GM10266 (cell line): Measurements from ENCODE around the gene CLEC16A.

Source experiments
- DNase-seq: peaks from one replicate; pipeline ENCODE4 v3.0.0; 2012; ENCODE audit errors: extremely low spot score
- TF ChIP-seq, protein P1 (sequence below): IDR thresholded peaks from 2 replicates; pipeline ENCODE4 v1.5.1; 2012; ENCODE audit warnings: mild to moderate bottlenecking, low read depth; ENCODE audit not compliant: control insufficient read depth, insufficient read depth; ENCODE audit errors: missing control alignments

CLEC16A gene

DNA sequence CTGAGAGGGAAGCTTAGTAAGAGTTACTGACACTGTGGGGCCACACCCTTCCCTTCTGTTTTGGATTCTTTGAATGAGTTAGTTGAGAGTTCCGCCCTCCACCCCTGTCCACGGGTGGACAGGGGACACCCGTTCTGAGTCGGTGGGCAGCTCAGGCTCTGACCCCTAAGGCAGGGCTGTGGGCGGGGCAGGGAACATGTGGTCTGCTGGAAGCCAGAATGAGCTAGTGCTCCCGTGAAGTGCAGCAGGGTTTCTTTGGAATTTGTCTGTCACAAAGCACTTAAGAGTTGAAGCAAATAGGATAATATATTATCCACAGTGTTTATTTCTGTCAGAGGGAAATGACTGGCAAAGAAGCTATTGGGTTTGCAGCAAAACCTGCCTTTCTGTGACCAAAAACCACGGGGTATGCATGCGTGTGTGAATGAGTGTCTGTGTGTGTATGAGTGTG lies 90.1 kb downstream of the CLEC16A start:
- DNase-seq = no peak

DNA sequence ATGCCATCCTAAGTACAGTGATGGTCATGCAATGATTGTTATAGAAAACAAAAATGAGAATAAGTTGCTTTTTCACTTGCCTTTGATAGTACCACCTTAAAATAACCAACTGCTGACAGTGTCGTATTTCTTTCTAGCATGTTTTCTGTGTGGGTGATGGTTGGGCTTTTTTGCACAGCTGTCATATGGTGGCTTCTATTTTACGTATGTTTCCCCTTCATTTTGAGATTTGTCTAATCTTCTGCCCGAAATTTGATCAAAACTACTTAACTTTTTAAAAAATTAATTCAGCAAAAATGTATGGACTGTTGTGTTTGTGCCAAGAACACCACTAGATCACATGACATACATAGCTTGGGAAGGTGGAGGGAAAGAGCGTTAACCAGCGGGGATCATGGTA lies 90.7 kb downstream of the CLEC16A start:
- no peak for DNase-seq
- TF ChIP-seq, protein P1, sequence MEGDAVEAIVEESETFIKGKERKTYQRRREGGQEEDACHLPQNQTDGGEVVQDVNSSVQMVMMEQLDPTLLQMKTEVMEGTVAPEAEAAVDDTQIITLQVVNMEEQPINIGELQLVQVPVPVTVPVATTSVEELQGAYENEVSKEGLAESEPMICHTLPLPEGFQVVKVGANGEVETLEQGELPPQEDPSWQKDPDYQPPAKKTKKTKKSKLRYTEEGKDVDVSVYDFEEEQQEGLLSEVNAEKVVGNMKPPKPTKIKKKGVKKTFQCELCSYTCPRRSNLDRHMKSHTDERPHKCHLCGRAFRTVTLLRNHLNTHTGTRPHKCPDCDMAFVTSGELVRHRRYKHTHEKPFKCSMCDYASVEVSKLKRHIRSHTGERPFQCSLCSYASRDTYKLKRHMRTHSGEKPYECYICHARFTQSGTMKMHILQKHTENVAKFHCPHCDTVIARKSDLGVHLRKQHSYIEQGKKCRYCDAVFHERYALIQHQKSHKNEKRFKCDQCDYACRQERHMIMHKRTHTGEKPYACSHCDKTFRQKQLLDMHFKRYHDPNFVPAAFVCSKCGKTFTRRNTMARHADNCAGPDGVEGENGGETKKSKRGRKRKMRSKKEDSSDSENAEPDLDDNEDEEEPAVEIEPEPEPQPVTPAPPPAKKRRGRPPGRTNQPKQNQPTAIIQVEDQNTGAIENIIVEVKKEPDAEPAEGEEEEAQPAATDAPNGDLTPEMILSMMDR = no peak

More for the DNA sequence above, 90.1 kb downstream of the CLEC16A start:
- TF ChIP-seq, protein P1 = no peak

DNA sequence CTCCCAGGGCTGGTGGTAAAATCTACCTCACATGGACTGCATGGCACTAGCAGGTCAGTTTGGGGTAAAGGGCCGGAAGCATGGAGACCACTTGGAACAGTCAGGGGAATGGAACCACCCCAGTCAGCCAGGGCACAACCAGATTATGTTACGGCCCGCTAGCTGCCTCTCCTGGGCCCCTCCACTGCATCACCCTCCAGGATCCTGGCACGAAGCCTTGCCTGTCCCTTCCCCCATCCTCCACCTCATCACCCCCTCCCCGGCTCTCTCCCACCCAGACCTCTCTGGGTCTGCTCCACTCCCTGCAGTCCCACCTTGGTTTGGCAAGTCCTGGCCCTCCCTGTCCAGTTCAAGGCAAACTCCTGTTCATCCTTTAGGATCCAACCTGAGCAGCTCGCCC lies 91.7 kb downstream of the CLEC16A start:
- DNase-seq = no peak
- TF ChIP-seq, protein P1 = no peak

DNA sequence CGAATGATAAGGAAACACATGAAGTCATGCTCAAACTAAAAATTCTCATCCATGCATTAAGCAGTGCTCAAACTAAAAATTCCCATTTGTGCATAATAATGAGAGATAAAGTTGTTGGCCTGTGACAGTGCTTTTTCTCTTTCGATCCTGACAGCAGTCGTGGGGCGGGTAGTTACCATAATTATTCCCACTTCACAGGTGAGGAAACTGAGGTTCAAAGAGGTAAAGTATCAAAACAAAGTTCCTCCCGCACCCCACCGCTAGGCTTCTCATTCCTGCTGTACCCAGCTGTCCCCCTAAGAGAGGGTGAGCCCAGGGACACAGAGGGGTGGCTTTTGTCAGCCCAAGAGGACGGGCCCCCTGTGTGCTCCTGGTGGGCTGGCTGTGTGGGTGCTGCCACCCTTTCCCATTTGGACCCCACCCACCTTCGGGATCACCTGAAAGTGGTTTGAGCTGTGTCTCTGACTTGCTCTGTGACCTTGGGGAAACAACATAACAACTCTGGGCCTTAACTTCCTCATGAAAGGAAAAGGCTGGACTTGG lies 92.6 kb downstream of the CLEC16A start:
- no peak for DNase-seq
- TF ChIP-seq, protein P1 = no peak

DNA sequence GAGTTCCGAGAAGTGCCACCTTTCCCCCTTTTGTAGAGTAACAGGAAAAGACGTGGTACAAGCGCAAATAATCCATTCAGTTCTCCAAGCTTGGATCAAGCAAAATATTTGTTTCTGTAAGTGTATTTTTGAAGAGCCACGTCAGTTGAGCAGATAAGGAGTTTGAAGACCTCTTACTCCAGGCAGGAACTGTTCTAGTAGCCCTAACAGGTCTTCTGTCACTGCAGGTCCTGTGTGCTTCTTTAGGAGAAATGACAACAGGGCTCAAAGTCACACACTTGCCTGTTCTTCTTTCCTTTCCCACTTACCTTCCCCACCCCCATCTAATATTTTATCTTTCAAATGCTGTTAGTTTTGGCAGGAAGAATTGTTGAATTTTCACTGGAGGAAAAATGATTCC lies 93.9 kb downstream of the CLEC16A start:
- TF ChIP-seq, protein P1 = no peak

DNA sequence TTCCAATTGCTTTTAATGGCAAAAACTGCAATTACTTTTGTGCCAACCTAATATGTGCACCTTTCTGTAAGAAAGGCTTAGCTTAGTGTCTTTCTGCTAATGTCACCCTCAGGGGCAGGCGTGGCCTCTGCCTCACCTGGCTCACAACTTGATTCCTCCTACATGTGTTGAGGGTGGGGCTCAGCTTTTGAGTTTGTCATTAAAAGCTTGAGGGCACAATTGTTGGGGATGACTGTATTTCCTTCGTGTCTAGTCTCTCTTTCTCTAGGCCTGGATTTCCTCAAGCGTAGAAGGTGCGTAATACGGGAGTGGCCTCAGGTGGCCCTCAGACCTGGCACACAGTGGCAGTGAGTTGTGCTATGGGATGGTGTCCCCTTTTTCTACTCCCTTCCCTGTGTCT lies 94.4 kb downstream of the CLEC16A start:
- TF ChIP-seq, protein P1 = no peak

More for the DNA sequence above, 93.9 kb downstream of the CLEC16A start:
- no peak for DNase-seq

DNA sequence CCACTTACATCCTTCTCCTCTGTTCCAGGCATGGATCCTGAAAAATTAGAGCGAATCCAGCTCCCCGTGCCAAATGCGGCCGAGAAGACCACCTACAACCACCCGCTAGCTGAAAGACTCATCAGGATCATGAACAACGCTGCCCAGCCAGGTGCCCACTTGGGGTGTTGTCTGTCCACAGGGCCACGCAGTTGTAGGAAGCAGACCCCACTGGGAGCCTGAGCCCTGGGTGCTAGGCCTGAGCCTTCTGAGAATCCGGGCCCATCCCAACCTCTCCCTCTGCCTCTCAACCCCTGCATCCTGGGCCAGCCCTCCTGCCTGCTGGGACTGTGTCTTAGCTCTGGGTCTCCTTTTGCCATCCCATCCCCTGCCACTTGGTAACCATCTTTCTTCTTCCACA lies 95.4 kb downstream of the CLEC16A start:
- TF ChIP-seq, protein P1 = no peak
- no peak for DNase-seq

More for the DNA sequence above, 94.4 kb downstream of the CLEC16A start:
- DNase-seq = no peak
